Mesendoderm (in vitro differentiated cells): ENCODE results near the gene EIF4G2. TPM values are rescaled to one million over a fixed set of nuclear protein-coding genes. Genes with fewer than 3 reads are reported as not detected.

Source experiments
- DNase-seq: peaks from one replicate; pipeline ENCODE4 v3.0.0; 2013
- H2AK5ac ChIP-seq: 2 replicates; pipeline ENCODE4 v1.6.1; 2013; ENCODE audit warnings: low read length, inconsistent platforms
- H2BK120ac ChIP-seq: 2 replicates; pipeline ENCODE4 v1.6.1; 2013; ENCODE audit warnings: low read depth, mild to moderate bottlenecking, low read length, moderate library complexity, mixed read lengths
- H2BK15ac ChIP-seq: replicated peaks from 2 replicates; pipeline ENCODE4 v1.6.1; 2013; ENCODE audit warnings: low read depth, mild to moderate bottlenecking, moderate library complexity
- H2BK5ac ChIP-seq: 2 replicates; pipeline ENCODE4 v1.6.1; 2013; ENCODE audit warnings: low read length, inconsistent platforms
- H3K18ac ChIP-seq: 2 replicates; pipeline ENCODE4 v1.6.1; 2013; ENCODE audit warnings: mild to moderate bottlenecking, low read length, mixed read lengths
- H3K23ac ChIP-seq: one replicate; pipeline ENCODE4 v1.6.1; 2013; ENCODE audit warnings: low read length
- H3K27ac ChIP-seq: 2 replicates; pipeline ENCODE4 v1.5.1; 2013; ENCODE audit warnings: low read depth, mild to moderate bottlenecking, inconsistent platforms, low read length, moderate library complexity
- H3K27me3 ChIP-seq: 2 replicates; pipeline ENCODE4 v1.6.1; 2013; ENCODE audit warnings: low read length, control low read depth, mild to moderate bottlenecking, inconsistent platforms; ENCODE audit not compliant: insufficient read depth, poor library complexity
- H3K36me3 ChIP-seq: 2 replicates; pipeline ENCODE4 v1.6.1; 2013; ENCODE audit warnings: low read length, inconsistent platforms; ENCODE audit not compliant: control insufficient read depth, insufficient read depth
- H3K4ac ChIP-seq: one replicate; pipeline ENCODE4 v1.6.1; 2013; ENCODE audit warnings: low read depth, mild to moderate bottlenecking, low read length, moderate library complexity
- H3K4me1 ChIP-seq: 2 replicates; pipeline ENCODE4 v1.6.1; 2013; ENCODE audit warnings: low read depth, low read length, inconsistent platforms; ENCODE audit not compliant: control insufficient read depth
- H3K4me2 ChIP-seq: 2 replicates; pipeline ENCODE4 v1.6.1; 2013; ENCODE audit warnings: low read length
- H3K4me3 ChIP-seq: 2 replicates; pipeline ENCODE4 v1.5.1; 2013; ENCODE audit warnings: mild to moderate bottlenecking, low read length
- H3K56ac ChIP-seq: one replicate; pipeline ENCODE4 v1.6.1; 2013; ENCODE audit warnings: low read length
- H3K79me1 ChIP-seq: 2 replicates; pipeline ENCODE4 v1.6.1; 2013; ENCODE audit warnings: low read length, inconsistent platforms
- H3K79me2 ChIP-seq: 2 replicates; pipeline ENCODE4 v1.6.1; 2013; ENCODE audit warnings: mild to moderate bottlenecking, low read length; ENCODE audit not compliant: control insufficient read depth, insufficient read depth
- H3K9ac ChIP-seq: 2 replicates; pipeline ENCODE4 v1.6.1; 2013; ENCODE audit warnings: low read length, inconsistent platforms
- H4K5ac ChIP-seq: one replicate; pipeline ENCODE4 v1.6.1; 2013; ENCODE audit warnings: low read length
- H4K8ac ChIP-seq: one replicate; pipeline ENCODE4 v1.6.1; 2013; ENCODE audit warnings: low read depth, mild to moderate bottlenecking, control low read depth, low read length, moderate library complexity
- WGBS: extraction: QIAGEN DNeasy Blood & Tissue Kit; methylation state at CpG from one replicate; pipeline ENCODE4 v1.1.7; 2013; ENCODE audit warnings: low lambda C conversion rate, missing lambda C conversion rate; ENCODE audit not compliant: insufficient coverage; ENCODE audit errors: extremely low coverage; 5-methylcytosine and 5-hydroxymethylcytosine counted together
- polyA plus RNA-seq, 2 experiments: library from polyadenylated mRNA; stranded (reverse); fragments of 200-250 nt; gene quantifications; one replicate each; pipeline ENCODE4 v1.2.3, GENCODE V29; 2013

EIF4G2 gene
- polyA plus RNA-seq (2013, experiment 1 of 2) = 1,021 TPM
- polyA plus RNA-seq (2013, experiment 2 of 2) = 1,034 TPM

- peak within 1 kb of the TSS; percentile 70 for H3K4me2 ChIP-seq
- H2BK5ac ChIP-seq = peak within 1 kb of the TSS; percentile 99
- peaks cover 30% of the 10 kb centered on the region for H3K79me2 ChIP-seq
- no peaks in the 10 kb centered on the region for H3K4me1 ChIP-seq
- H3K56ac ChIP-seq = peak within 1 kb of the TSS; percentile 100
- peak; percentile 99 for DNase-seq
- no peak within 1 kb of the TSS for H2BK15ac ChIP-seq
- peak within 1 kb of the TSS; percentile 76 for H3K4ac ChIP-seq
- peak within 1 kb of the TSS; percentile 94 for H3K4me3 ChIP-seq
- H2BK120ac ChIP-seq = peak within 1 kb of the TSS; percentile 0
- H4K5ac ChIP-seq = no peak within 1 kb of the TSS
- no peak within 1 kb of the TSS for H4K8ac ChIP-seq
- H3K9ac ChIP-seq = peak within 1 kb of the TSS; percentile 100
- peaks cover 12% of the 10 kb centered on the region for H3K36me3 ChIP-seq
- H3K23ac ChIP-seq = peak within 1 kb of the TSS; percentile 100
- H3K27ac ChIP-seq = peak within 1 kb of the TSS; percentile 90
- no peaks in the 10 kb centered on the region for H3K27me3 ChIP-seq
- WGBS = no CpG with 5 or more reads among the region's 65 CpGs
- peak within 1 kb of the TSS; percentile 85 for H2AK5ac ChIP-seq
- H3K79me1 ChIP-seq = peaks cover 13% of the 10 kb centered on the region
- H3K18ac ChIP-seq = peak within 1 kb of the TSS; percentile 86
Measured at GRCh38 chr11:10808553-10809372, at the start of gene EIF4G2. TSS of gene EIF4G2 (minus strand) at chr11:10808926.

- H3K4me1 ChIP-seq = no peaks in the 10 kb centered on the region
- peaks cover 4% of the 10 kb centered on the region for H3K79me1 ChIP-seq
- H3K27ac ChIP-seq = peak within 1 kb of the TSS; percentile 95
- H3K79me2 ChIP-seq = peaks cover 14% of the 10 kb centered on the region
- H2BK15ac ChIP-seq = no peak within 1 kb of the TSS
- no CpG with 5 or more reads among the region's 59 CpGs for WGBS
- peak within 1 kb of the TSS; percentile 14 for H2AK5ac ChIP-seq
- H2BK5ac ChIP-seq = peak within 1 kb of the TSS; percentile 94
- peak; percentile 99 for DNase-seq
- peaks cover 1% of the 10 kb centered on the region for H3K36me3 ChIP-seq
- H3K4ac ChIP-seq = peak within 1 kb of the TSS; percentile 88
- peak within 1 kb of the TSS; percentile 29 for H3K4me2 ChIP-seq
- no peak within 1 kb of the TSS for H4K8ac ChIP-seq
- peak within 1 kb of the TSS; percentile 72 for H3K18ac ChIP-seq
- H3K23ac ChIP-seq = peak within 1 kb of the TSS; percentile 32
- peak within 1 kb of the TSS; percentile 79 for H3K4me3 ChIP-seq
- H3K27me3 ChIP-seq = no peaks in the 10 kb centered on the region
- H4K5ac ChIP-seq = peak within 1 kb of the TSS; percentile 59
- peak within 1 kb of the TSS; percentile 97 for H3K56ac ChIP-seq
- H3K9ac ChIP-seq = peak within 1 kb of the TSS; percentile 95
- no peak within 1 kb of the TSS for H2BK120ac ChIP-seq
Measured at GRCh38 chr11:10857709-10858438, 49.1 kb upstream of the EIF4G2 start, which contains the start of gene ZBED5. TSS of gene ZBED5 (minus strand) at chr11:10858053. CDS start at chr11:10854945, 3,108 bp downstream.

GRCh38 chr11:10857459-10857708 is 48.7 kb upstream of the EIF4G2 start:
- Histone ChIP-seq H3K36me3 (peaks cover 1% of the 10 kb centered on the region), H2BK5ac (peak overlapping the region; percentile 94), H2AK5ac (peak overlapping the region; percentile 14), H3K4ac (peak overlapping the region; percentile 77), H3K27me3 (no peaks in the 10 kb centered on the region), H3K27ac (peak overlapping the region; percentile 95), H3K79me2 (peaks cover 14% of the 10 kb centered on the region), H3K4me2 (peak overlapping the region; percentile 9), H3K23ac (no peak overlapping the region), H2BK15ac (no peak overlapping the region), H3K18ac (peak overlapping the region; percentile 34), H4K8ac (no peak overlapping the region), H4K5ac (no peak overlapping the region), H3K4me3 (peak overlapping the region; percentile 75), H2BK120ac (no peak overlapping the region), H3K9ac (peak overlapping the region; percentile 95), H3K4me1 (no peaks in the 10 kb centered on the region), H3K79me1 (peaks cover 5% of the 10 kb centered on the region), H3K56ac (peak overlapping the region; percentile 97)
- DNase-seq = no peak
- WGBS = no CpG with 5 or more reads among the region's 14 CpGs

GRCh38 chr11:10856689-10857458 is 48.1 kb upstream of the EIF4G2 start:
- Histone ChIP-seq H2BK15ac (no peak overlapping the region), H2AK5ac (no peak overlapping the region), H3K4me3 (peak overlapping the region; percentile 75), H3K27ac (peak overlapping the region; percentile 95), H3K9ac (peak overlapping the region; percentile 95), H2BK5ac (peak overlapping the region; percentile 94), H3K79me2 (peaks cover 14% of the 10 kb centered on the region), H2BK120ac (no peak overlapping the region), H3K4me1 (no peaks in the 10 kb centered on the region), H3K4ac (peak overlapping the region; percentile 88), H3K18ac (peak overlapping the region; percentile 70), H4K5ac (no peak overlapping the region), H3K56ac (peak overlapping the region; percentile 97), H3K4me2 (peak overlapping the region; percentile 9), H3K36me3 (peaks cover 1% of the 10 kb centered on the region), H4K8ac (no peak overlapping the region), H3K23ac (no peak overlapping the region), H3K79me1 (peaks cover 6% of the 10 kb centered on the region), H3K27me3 (no peaks in the 10 kb centered on the region)
- WGBS = no CpG with 5 or more reads among the region's 17 CpGs
- peak; percentile 86 for DNase-seq

GRCh38 chr11:10855295-10855694 is 46.6 kb upstream of the EIF4G2 start:
- Histone ChIP-seq H3K4me3 (no peak overlapping the region), H3K23ac (no peak overlapping the region), H4K5ac (no peak overlapping the region), H3K4me2 (no peak overlapping the region), H2AK5ac (no peak overlapping the region), H3K36me3 (peaks cover 1% of the 10 kb centered on the region), H3K27me3 (no peaks in the 10 kb centered on the region), H3K4me1 (no peaks in the 10 kb centered on the region), H4K8ac (no peak overlapping the region), H2BK15ac (no peak overlapping the region), H3K4ac (no peak overlapping the region), H3K79me1 (peaks cover 6% of the 10 kb centered on the region), H3K27ac (no peak overlapping the region), H2BK120ac (no peak overlapping the region), H3K79me2 (peaks cover 14% of the 10 kb centered on the region), H3K56ac (no peak overlapping the region), H3K18ac (no peak overlapping the region), H3K9ac (no peak overlapping the region), H2BK5ac (no peak overlapping the region)
- DNase-seq = no peak
- WGBS = no CpG with 5 or more reads among the region's 2 CpGs
